Sciatic nerve (tissue), 2 donors: ENCODE results near the gene KRT78. TPM values are rescaled to one million over a fixed set of nuclear protein-coding genes. Genes with fewer than 3 reads are reported as not detected.

Experiments used
- ATAC-seq: fragments of 200-7000 bp; cut with Tn5 transposase; one replicate; pipeline ENCODE4 v1.9.1; 2020; ENCODE audit warnings: mild to moderate bottlenecking, moderate library complexity
- DNase-seq: peaks from one replicate; pipeline ENCODE4 v3.0.0-alpha.2; 2020; ENCODE audit warnings: low spot score
- intact Hi-C: fragments of 100-400 bp; cut with DNase I; formaldehyde crosslinking; loops from one replicate; pipeline ENCODE4 v1.14.2; 2022
- total RNA-seq: library from RNA; stranded (reverse); fragmentation: NEBNext Ultra II Directional; extraction: Animal tissue kit (Norgen Biotek cat#: 25700); gene quantifications from one replicate; pipeline ENCODE4 v1.2.1, GENCODE V29; 2021
- donor health status: DM: no; HTN: no; CAD: no.
- donor health status: DM: no; HTN: no; CAD: no.

Gene KRT78
- total RNA-seq, 1 donor from 2014 or later: not detected

DNA sequence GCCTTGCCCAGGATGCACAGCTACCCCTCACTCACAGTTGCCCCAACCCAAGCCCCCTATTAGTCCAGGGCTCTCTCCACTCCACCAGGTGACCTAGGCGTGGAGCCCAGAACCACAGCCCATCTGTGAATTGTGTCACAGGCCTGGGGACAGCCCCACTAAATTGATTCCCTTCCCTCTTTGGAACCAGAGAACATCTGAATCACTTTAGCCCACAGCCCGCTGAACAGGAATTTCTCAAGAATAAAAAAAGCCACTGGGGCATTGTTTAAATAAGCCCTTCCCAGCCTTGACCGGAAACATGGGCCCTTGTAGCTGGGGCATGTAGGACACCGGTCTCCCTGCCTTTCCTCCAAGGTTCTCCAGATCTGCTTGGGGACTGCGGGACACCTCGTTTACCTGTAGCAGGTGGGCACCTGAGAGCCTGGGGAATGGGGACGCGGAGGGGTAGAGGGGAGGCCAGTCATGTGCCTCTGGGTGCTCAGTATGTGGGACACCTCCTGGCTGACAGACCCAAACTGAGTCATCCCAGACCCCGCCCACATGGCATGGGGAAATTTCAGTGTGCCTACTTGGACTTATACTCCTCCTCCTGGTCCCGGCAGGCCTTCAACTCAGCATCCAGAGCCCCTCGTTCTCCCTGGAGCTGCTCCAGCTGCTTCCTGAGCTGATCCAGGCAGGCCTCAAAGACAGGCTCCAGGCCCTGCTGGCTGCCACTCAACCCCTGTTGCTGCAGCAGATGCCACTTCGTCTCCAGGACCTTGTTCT is 1.3 kb downstream of the KRT78 start:
- intact Hi-C loops: no loop called here
- no peak for ATAC-seq
- DNase-seq: no peak

DNA sequence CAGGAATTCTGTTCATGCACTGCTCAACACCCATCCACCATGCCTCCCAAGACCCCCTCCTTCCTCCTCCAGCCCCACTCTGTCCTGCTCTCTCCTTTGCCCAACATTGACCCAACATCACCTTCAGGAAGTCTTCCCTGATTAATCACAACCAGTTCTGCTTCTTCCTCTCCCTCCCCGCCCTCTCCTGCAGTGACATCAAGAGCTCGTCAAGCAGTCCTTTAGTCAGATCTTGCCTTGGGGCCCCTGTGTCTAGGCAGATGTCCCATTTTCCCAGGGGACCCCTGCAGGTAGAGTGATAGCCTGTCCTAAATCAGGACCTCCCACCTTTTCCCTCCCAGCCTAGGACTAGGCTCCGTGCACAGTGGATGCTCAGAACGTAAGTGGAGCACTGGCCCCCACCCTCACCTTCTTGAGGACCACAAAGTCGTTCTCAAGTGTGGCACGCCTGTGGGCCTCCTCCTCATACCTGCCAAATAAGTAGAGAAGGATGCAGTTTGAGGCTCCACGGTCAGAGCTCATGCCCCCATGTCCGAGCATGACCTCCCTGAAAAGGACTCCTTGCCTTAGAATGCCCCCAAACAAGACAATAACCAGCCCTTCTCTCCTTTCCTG is 2.3 kb downstream of the KRT78 start:
- ATAC-seq: no peak
- intact Hi-C loops: no loop called here

DNA sequence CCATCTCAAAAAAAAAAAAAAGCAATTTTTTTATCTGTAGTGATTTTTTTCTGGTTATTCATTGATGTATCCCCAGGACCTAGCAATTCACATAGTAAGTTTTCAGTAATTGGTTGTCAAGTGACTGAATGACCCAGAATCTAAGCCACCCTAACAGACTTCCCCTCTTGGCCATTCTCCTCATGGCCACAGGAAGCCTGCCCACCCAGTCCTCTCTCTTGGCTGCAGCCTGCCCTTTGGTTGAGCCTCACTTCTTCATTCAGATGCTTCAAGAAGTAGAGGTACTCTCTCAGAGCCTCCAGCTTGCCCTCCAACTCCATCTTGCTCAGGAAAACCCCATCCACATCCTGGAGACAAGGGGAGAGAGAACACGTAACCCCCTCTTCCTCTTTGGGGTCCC is 2.8 kb downstream of the KRT78 start:
- ATAC-seq (no peak), DNase-seq (no peak)
- intact Hi-C loops: no loop called here

More for the DNA sequence above, 2.3 kb downstream of the KRT78 start:
- no peak for DNase-seq

DNA sequence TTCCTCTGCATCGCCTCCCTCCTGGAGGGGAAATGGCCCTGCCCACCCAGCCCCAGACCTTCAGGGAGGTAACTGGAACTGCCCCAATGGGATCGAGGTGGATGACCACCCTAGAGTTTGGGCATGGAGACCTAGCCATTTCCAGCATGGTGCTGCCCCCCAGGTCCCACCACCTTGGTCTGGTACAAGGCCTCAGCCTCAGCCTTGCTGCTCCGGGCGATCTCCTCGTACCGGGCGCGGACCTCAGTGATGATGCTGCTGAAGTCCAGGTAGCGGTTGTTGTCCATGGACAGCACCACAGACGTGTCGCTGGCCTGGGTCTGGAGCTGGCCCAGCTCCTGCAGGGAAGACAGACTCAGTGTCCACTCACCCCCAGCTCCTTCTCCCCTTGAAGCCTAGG is 4.4 kb downstream of the KRT78 start:
- ATAC-seq (no peak), DNase-seq (no peak)
- intact Hi-C loops: no loop called here

DNA sequence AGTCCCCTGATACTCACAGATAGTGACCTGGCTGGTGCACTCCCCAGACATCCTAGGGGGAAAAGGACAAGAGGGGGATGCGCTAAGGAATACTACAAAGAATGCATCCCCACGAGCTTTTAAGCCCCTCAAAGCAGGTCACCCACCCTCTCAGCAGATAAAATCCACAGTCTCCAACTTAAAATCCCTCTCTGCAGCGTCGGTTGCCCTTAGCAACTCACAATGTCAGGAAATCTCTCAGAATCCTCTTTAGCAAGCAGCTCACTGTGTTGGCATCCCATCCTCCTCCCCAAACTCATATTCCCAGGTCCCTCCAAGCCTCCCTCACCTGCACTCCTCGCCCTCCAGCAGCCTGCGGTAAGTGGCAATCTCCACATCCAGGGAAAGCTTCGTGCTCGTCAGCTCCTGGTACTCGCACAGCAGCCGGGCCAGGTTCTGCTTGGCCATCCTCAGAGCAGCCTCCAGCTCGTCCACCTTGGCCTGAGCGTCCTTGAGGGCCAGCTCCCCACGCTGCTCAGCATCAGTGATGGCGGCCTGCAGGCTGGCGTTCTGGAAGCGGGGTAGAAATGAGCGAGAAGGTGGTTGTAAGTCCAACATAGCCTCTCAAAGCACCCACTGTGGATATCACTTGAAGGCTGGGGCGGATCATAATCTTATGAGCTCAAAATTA is 9.2 kb downstream of the KRT78 start:
- no peak for ATAC-seq
- DNase-seq: no peak
- intact Hi-C loops: no loop called here

DNA sequence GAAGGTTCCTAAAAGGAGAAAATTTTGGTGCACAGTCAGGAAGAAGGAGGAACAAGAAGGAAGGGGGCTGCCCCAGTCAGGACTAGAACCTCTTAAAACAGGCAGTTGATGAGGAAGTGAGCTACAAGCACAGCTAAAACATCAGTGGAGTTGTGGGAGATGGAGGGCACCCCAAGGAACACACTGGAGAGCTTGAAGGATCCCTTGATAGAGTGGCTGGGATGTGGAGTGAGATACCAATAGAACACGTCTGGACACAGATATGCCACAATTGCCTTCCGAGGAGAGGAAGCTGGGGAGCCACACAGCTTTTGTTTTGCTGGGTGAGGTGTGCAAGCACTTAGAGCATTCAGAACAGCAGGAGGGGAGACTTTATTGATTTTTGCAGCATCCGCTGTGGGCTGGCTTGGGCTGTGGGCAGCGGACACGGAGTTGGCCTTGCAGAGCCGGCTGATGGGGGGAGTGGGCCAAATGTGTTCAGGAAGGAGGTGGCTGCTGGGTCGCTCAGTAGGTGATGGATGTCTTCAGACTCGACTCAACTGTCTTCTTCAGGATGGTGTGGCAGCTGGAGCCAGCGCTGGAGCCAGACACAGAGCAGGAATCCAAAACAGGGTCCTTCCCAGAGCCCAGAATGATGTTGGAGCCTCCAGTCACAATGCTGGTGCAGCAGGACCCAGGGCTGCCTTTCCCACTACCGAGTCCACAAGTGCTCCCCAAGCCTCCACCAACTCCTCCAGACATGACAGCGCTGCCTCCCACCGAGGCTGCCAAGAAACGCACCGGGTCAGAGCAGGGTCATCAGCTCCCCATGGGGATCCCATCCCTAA is 10.0 kb downstream of the KRT78 start:
- ATAC-seq: no peak
- no peak for DNase-seq
- intact Hi-C loops: no loop called here

DNA sequence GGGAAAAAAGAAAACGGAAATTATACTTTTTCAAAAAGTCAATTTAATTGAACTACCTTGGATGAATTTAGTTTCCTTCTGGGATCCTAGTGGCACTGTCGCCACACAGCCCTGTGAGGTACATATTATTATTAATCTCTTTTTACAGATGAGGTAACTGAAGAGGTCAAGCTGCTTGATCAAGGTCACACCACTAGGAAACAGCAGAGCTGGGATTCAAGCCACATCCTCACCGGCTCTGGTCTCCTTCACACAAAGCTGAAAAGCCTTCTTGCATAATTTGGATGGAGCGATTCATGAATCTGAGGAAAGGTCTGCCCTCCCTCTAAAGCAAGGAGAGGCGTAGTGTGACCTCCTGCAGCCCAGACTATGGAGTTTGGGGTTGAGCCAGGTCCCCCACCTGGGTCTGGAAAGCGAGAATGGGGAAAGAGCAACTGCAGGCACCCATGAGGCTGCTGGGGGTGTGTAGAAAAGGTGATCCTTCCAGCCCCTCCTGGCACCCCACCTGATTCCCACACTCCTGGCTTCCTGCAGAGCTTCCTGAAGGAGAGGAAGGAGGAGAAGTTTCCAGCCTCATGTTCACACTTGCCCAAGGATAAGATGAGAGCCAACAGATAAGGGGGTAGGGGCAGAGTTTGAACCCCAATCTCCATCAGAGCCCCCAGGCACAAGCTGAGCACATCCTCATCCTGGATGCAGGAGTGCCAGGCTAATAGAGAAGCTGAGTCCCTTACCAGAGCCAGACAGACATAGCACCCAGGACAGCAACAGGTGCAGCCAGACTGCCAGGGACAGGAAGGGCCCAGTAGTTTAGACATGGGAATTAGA is 10.8 kb downstream of the KRT78 start:
- ATAC-seq: no peak

DNA sequence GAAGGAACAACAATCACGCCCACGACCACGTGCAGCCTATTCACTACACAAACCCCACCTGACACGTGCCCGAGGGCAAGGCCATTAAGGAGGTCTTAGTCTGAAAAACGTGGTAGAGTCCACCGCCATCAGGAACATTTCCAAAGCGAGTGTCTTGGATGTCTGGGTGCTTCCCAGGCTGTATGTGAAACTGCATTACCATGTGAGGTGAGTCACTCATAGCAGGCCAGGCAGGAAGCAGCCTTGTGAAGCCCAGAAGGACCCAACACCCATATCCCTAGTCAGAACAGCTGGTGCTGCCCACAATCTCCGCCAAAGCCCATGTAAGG is 11.4 kb downstream of the KRT78 start:
- no peak for DNase-seq
- intact Hi-C loops: no loop called here
- ATAC-seq: no peak

More for the DNA sequence above, 10.8 kb downstream of the KRT78 start:
- DNase-seq: no peak
- intact Hi-C loops: no loop called here

DNA sequence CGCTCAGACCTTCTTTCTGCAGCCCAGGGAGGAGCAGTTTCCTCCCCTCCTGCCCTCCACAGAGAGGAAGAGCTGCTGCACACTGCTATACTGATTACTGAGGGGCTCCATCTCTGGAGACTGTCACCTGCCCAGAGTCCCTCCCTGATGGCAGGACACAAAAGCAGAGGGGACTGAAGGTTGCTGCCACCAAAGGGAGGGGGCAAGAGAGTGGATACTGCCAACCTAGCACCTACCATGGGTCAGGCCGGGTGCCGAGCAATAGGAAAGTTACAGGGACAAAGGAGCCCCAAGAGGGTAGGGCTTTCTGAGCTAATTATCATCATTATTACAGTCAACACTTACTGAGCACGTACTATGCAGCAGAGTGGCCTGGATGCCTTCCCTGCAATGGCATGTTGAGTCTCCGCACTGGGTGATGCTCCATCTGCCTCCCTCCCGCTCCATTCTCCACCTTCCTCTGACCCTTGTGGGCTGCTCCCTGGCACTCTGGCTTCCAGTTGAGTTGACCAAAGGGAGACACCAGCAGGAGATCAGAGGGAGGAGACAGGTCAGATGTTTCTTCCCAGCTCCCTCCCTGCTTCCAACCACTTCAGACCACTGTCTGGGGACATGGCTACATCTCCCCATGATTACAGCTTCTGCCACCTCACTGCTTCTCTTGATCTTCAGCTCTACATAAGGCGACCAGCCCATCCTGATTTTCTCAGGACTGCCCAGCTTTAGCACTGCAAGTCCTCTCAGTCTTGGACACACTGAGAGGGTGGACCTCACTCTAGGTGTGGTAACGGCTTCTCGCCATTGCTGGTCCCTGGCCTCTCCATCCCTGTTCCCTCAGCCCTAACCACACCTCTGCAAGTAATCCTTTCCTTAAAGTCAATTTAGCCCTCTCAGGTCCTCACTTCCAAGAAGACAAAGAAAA is 12.0 kb downstream of the KRT78 start:
- intact Hi-C loops: no loop called here

DNA sequence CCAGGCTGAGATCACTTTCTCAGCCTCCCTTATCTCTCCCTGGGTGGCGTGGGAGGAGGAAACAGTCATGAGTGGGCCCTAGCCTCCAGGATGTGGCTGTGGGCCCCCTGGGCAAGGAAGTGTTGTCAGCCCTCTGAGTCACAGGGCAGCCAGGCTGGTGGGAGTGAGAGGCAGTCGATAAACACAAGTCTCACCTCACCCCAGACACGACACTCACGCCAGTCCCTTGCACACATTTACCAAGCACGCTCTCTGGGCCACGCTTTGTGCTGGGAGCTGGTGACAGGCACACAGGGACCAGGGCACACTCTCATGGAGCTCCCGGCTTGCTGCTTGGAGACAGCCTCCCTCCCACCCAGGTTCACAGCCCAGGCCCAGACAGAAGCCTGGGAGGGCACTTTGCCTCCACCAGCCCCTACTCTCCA is 12.7 kb downstream of the KRT78 start:
- intact Hi-C loops: no loop called here
- DNase-seq (no peak), ATAC-seq (no peak)

More for the DNA sequence above, 12.0 kb downstream of the KRT78 start:
- ATAC-seq (no peak), DNase-seq (no peak)

DNA sequence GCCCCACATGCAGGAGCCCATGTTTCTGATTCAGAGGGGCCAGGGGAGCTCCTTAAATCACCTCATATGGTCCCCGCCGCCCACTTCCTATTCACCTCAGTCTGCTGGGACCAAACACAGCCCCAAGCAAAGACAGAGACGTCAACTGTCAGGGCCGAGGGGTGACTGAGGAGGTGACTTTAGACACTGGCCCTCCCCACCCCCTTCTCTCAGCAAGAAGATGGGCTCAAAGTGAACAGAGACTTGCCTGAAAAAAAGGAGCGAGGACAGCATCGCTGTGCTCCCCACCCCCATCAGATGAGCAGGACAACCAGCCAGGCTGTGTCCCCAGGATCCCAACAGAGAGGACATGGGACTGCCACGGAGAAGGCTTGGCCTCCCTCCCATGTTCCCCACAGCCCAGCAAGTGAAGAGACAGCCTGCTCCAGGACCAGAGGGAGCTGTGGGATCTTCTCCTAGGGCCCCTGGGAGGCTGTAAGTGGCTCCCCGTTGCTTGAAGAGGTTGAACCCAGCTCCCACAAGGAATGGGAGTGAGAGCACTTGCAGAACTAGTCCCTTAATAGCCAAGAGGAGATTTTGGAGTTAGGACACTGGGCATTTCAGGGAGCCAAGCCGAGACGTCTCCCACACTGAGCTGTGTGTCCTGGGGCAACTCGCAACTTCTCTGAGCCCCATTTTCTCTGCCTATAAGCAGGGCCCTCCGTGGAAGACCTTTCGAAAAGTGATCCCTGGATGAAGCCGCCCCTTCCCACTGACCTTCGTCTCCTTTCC is 13.3 kb downstream of the KRT78 start:
- ATAC-seq (no peak), DNase-seq (no peak)
- intact Hi-C loops: no loop called here

DNA sequence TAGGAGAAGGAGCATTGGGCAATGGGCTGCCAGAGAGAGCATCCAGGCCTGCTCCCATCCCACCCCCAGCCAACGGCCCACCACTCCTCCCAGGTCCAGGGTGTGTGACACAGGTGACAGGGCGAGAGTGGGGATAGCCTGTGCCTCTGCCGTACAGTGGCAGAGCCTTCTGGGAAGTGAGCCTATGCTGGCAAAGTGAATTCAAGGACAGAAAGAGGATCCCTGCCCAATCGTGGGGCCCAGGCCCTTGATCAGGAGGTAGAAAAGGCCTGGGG is 14.1 kb downstream of the KRT78 start:
- no peak for ATAC-seq
- intact Hi-C loops: no loop called here

DNA sequence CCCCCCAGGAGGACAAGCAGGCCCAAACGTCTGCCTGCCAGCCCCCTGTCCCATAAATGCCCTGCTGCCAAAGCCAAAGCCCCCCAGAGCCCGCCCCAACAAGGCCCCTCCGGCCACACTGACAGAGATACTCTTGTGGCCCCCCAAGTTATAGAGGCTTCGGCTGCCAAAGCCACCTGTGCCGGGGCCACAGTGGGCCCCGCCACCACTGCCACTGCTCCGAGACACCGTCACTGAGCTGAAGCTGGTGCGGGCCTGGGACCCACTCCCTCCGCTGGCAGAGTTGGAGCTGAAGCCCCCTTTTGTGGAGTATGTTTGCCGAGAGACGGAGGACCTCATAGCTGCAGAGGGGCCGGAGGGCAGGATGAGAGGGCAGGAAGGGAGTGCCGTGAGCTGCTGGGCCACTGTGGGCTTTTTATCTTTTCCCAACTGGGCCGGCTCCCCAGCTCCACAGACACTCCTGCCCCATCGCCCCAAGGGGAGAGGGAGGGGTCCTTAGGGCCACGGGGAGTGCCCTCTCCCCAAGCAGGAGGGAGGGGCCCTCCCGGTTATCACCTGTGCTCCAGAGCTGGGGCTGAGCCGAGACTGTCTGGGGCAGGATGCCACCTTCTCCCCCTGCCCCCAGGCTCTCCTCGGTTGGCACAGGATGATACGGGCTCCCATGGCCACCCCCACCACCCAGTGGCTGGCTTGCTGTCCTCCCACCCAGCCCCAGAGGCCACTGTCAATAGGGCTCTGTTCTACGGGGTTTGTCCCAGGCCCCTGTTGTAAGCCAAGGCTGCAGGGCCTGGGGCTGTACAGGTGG is 14.7 kb downstream of the KRT78 start, which contains the start of gene KRT79:
KRT79 (minus strand) TSS at position 390 of the 805 bp plus-strand sequence; CDS start at position 339, 51 bp downstream.
- DNase-seq (no peak), ATAC-seq (no peak)
- intact Hi-C loops: no loop called here

More for the DNA sequence above, 14.1 kb downstream of the KRT78 start:
- no peak for DNase-seq

DNA sequence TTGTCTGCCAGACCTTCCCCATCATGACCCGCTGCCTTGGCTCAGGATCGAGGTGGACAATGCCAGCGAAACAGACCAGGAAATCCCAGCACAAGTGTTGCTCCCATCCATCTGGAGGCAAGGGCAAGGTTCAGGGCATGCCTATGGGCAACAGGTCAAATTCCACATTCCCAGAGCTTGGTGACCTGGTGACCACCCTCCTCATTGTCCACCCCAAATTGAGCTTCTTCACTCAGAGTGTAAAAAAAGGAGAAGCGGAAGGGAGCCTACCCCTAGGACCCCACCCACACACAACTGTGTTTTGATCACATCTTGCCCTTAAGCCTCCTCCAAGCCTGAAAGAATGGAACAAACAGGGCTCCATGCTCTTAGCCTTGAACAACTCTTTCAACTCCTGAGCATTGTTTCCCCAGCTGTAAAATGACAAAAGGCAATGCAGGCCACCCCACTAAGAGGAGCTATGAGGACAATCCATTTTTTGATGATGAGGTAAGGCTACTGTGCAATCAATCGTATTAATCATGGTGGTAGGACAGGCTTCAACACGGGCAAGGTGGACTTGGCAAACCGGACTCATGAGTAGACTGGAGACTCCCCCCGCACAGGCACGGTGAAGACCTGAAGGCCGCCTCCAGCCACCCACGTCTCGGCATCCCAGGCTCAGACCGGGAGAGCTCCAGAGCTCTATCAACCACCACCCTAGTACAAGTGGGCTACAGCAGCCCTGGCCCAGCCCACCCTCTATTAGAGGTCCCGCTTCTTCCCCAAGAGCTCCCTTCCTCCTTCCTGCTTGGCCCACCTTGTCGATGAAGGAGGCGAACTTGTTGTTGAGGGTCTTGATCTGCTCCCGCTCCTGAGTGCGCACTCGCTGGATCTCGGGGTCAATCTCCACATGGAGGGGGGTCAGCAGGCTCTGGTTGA is 15.5 kb downstream of the KRT78 start:
- no peak for DNase-seq
- ATAC-seq: no peak
- intact Hi-C loops: no loop called here

DNA sequence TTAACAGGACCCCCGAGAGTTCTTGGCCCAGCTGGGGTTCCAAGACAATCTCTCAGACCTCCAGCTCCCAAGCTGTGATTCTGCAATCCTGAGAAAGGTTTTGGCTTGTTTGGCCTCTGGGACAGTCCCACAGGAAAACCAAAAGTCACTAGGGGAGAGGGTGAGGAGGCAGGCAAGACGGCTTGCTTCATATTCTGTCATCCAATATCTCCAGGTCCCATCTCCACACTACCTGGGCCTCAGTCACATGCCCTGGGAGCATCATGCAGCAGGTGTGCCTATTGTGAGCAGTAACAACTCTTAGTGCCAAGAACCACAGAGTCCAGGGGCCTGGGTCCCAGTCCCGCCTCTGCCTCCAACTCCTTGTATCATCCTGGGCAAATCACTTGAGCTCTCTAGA is 16.3 kb downstream of the KRT78 start:
- ATAC-seq (no peak), DNase-seq (no peak)
- intact Hi-C loops: no loop called here
